GM13976 (cell line): ENCODE data around the gene AQP12B.

Source experiments
- DNase-seq: peaks from one replicate; pipeline ENCODE4 v3.0.0; 2012; ENCODE audit warnings: low spot score
- in situ Hi-C: fragments of 300-500 bp; cut with MboI; formaldehyde crosslinking; loops from one replicate; pipeline ENCODE4 v1.12.0; 2022; ENCODE audit warnings: low sequenced_read_pairs, mixed read lengths, inconsistent platforms; ENCODE audit not compliant: unreplicated experiment
- TF ChIP-seq, protein P1 (sequence below): IDR thresholded peaks from 2 replicates; pipeline ENCODE4 v1.5.1; 2012; ENCODE audit warnings: borderline replicate concordance, mild to moderate bottlenecking; ENCODE audit not compliant: insufficient read depth; ENCODE audit errors: extremely low read depth, missing control alignments, control extremely low read depth

The AQP12B gene

DNA sequence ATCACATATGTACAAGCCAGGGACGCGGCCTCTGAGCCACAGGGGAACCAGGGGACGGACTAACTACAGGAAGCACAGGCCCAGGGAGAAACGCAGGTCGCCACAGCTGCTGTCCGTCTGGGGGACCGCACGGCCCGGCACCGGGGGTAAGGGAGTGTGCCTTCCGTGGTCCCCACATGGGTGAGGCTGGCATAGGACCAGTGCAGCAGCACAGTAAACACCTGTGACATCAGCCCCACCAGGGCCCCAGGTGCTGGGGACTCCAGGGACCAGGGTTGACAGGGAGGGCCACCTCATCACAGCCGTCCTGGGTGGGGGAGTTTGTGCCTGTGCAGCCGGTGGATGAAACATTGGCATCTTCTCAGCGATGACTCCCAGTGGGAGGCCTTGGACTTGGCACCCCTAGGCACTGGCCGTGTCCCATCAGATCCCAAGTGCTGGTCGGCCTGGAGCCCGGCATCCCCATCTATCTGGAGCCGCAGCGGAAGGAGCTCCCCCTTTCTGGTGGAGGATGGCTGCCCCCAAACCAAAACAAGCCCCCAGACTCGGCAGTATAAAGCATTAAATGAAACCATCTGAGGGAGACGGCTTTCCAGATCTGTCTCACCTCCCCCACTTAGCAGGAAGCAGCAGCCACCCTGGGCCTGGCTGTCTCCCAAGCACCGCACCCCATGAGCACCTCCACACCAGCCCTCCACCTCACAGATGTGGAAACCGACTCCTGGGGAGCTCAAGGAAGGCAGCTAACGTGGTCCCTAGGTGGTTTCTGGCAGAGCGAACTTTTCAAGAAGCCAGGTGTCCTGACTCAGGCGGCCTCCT lies 31.5 kb upstream of the AQP12B start:
- TF ChIP-seq, protein P1, sequence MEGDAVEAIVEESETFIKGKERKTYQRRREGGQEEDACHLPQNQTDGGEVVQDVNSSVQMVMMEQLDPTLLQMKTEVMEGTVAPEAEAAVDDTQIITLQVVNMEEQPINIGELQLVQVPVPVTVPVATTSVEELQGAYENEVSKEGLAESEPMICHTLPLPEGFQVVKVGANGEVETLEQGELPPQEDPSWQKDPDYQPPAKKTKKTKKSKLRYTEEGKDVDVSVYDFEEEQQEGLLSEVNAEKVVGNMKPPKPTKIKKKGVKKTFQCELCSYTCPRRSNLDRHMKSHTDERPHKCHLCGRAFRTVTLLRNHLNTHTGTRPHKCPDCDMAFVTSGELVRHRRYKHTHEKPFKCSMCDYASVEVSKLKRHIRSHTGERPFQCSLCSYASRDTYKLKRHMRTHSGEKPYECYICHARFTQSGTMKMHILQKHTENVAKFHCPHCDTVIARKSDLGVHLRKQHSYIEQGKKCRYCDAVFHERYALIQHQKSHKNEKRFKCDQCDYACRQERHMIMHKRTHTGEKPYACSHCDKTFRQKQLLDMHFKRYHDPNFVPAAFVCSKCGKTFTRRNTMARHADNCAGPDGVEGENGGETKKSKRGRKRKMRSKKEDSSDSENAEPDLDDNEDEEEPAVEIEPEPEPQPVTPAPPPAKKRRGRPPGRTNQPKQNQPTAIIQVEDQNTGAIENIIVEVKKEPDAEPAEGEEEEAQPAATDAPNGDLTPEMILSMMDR: no peak
- in situ Hi-C loops: loop anchor here (25.0 kb wide), 1 partner anchor 202 kb away; no protein-coding TSS in a partner anchor
- DNase-seq: no peak

DNA sequence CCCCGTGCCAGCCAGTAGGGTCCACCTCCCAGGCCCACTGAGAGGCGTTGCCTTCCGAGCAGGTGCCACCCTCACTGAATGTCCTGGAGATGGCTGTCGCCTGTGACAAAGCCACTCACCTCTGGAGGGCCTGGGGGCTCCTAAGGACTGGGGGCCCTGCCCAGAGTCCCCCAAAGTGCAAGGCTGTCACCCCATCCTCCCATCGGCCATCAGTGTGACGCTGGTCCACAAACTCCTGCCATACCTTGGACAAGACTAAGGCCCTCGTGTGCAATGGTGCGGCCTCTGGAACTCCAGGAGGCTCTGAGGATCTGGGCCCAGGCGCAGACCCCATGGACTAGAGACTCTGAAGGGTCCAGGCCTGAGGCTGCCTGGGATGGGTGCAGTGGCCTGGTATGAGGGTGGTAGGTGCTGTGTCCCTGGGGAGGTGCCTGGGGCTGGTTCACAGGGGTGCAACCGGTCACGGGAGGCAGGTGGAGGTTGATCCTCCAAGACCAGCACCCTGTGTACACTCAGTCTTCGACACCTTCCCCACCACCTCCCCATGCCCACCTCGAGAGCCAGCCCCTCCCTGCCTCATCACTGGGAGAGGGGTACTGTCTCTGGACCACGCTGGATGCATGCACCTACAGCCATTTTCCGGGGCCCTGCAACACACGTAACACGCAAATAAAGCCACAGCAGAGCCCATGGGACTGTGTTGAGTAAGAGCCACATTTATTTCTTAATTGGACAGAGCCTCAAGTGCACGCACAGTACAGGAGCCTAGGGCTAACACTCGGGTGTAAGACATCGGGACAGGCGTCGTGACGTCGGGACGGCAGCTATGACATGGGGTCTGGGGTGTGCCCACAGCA lies 30.6 kb upstream of the AQP12B start:
- TF ChIP-seq, protein P1: no peak
- no peak for DNase-seq
- in situ Hi-C loops: loop anchor here (25.0 kb wide), 1 partner anchor 201 kb away; no protein-coding TSS in a partner anchor

DNA sequence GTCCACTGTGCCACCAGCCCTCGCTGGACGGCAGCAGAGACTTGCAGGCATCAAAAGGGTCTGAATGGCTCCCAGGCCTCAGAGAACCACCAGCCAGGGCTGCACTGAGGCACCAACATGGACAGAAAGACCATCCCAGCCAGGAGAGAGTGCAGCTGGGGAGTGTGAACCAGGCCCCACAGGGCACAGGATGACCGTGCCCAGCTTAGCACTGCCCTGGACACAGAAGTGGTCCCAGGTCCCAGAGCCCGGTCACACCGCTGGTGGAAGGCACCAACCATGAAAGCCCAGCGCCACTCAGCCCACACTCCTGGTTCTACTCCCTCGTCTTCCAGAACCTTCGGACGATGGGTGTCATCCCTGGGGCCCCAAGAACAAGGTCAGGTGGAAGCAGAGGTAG lies 29.4 kb upstream of the AQP12B start:
- in situ Hi-C loops: loop anchor here (25.0 kb wide), 1 partner anchor 200 kb away; no protein-coding TSS in a partner anchor
- TF ChIP-seq, protein P1: no peak
- no peak for DNase-seq

DNA sequence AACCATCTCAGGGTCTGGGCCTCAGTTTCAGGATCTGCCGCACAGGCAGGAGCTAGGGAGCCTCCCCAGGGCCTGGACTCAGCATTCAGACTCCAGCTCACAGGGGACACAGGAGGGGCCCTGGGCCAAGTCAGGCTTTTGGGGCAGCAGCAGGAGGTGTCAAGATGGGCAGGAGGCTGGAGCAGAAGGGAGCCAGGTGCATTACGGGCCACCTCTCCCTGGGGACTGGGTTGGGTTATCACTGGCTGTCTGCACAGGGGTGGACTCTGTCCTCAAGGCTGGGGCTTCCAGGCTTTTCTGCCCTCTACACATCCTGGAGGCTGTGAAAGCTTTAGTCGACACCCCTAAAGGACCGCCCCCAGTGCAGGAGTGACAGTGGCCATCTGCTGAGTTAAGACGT lies 29.0 kb upstream of the AQP12B start:
- DNase-seq: no peak
- in situ Hi-C loops: loop anchor here (25.0 kb wide), 1 partner anchor 199 kb away; no protein-coding TSS in a partner anchor
- TF ChIP-seq, protein P1: no peak

DNA sequence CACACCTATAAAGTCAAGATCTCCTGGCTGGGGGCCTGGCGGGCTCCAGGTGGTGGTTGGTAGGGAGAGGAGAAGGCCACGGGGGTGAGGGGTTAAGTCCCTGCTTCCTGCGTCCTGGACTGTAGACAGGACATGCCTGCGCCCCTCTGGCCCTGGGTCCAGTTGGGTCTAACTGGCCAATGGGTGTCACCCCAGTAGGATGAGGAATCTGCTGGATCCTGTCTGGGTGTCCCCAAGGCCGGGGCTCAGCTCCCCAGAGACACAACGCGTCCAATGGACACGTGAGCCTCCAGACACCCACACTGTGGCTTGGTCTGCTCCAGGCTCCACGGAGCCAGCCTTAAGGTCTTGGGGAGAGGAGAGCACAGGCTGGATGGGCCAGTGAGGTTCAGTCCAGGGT lies 28.6 kb upstream of the AQP12B start:
- TF ChIP-seq, protein P1: no peak
- in situ Hi-C loops: loop anchor here (25.0 kb wide), 1 partner anchor 199 kb away; no protein-coding TSS in a partner anchor
- no peak for DNase-seq

DNA sequence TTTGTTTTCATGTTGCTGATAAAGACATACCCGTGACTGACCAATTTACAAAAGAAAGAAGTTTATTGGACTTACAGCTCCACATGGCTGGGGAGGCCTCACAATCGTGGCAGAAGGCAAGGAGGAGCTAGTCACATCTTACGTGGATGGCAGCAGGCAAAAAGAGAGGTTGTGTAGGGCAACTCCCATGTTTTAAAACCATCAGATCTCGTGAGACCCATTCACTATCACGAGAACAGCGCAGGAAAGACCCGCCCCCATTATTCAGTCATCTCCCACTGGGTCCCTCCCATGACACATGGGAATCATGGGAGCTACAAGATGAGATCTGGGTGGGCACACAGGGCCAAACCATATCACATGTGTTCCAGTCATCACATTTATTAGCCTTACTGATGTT lies 25.8 kb upstream of the AQP12B start:
- in situ Hi-C loops: loop anchor here (25.0 kb wide), 1 partner anchor 196 kb away; no protein-coding TSS in a partner anchor

More for the DNA sequence above, 25.8 kb upstream of the AQP12B start:
- TF ChIP-seq, protein P1: no peak
- no peak for DNase-seq
